HG03342 (cell line): ENCODE results near the gene UBAC2.

Experiments
- ATAC-seq: cut with Tn5 transposase; IDR thresholded peaks from one replicate; pipeline ENCODE4 v1.9.1; 2021; ENCODE audit warnings: mild to moderate bottlenecking, moderate library complexity; ENCODE audit not compliant: unreplicated experiment

Gene UBAC2

DNA sequence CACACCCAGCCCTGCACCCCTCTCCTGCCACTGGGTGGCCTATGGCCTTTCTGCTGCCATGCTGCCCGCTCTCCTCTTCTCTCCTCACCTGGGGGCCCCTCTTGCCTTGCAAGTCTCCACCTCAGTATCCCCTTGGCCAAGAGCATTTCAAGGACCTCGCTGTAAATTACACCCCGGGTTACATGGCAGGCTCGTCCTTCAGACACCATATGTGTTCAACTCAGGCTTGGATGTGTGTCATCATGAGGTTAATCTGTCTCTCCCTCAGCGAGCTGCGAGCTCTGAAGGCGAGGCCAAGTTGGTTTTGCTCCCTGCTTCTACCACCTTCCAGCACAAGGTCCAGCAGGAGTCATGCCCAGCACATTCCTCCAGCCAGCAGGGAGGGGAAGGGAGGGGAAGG is 225.8 kb downstream of the UBAC2 start:
- ATAC-seq, result no peak

- no peak for ATAC-seq
Measured at GRCh38 chr13:99429670-99430069, 229.0 kb downstream of the UBAC2 start.

DNA sequence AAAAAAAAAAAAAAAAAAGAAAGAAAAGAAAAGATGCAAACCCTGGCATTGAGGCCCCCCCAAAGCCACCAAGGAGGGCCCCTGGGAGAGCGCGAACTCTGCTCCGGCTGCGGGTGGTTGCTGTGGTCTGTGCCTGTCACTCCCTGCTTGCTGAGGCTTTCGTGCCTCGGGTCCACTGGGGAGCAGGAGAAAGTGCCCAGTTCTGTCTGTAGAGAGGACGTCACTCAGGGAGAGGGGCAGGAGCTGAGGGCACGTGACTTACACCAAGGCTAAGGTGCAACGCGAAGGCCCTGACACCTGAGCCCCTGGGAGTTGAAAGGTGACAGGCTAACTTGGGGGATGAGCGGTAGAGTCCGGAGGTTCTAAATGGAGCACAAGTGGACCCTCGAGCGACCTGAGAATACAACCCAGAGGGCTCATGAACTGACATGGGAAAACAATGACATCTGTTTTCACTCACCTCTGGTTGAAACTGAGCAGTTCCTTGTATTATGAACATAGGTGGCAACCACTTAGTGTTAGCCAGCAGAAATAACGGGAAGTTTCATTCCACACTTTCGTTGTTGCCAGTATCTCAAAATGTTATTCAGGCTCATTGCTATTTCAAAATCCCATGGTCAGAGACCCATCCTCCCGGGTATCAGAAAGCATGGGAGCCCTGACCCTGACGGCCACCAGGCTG is 231.4 kb downstream of the UBAC2 start:
- peak; percentile 26 for ATAC-seq

DNA sequence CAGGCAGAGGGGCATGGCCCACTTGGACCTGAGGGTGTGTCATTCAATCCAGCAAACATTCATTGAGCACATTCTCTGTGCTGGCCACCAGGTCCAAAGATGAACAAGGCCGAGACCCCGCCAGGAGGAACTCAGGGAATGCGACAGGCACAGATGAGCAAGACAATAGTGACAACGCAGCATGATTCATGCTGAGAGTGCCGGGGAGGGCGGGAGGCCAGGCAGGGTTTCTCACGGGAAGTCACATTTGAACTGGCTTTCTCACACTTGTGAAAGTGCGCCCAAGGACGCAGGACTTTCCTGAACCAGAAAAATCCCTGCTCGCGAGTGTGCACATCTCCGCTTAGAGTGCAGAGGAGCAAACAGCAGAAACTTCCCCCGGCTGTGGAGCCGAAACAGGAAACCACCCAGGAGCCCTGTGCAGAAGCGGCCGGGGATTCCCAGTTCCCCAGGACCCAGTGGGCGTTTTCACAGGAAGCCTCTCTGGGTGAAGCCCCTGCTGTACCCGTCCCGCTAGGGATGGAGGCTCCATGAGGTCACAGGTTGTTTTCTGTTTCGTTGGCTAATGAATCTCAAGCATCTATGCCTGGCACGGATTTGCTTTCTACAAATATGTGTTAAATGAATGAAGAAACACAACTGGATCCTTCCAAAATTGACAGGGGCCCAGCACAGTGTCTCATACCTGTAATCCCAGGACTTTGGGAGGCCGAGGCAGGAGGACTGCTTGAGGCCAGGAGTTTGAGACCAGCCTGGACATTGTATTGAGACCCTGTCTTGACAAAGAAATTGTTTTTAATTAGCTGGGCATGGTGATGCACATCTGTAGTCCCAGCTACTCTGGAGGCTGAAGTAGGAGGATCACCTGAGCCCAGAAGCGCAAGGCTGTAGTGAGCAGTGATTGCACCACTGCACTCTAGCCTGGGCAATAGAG is 232.2 kb downstream of the UBAC2 start:
- peak; percentile 54 for ATAC-seq

DNA sequence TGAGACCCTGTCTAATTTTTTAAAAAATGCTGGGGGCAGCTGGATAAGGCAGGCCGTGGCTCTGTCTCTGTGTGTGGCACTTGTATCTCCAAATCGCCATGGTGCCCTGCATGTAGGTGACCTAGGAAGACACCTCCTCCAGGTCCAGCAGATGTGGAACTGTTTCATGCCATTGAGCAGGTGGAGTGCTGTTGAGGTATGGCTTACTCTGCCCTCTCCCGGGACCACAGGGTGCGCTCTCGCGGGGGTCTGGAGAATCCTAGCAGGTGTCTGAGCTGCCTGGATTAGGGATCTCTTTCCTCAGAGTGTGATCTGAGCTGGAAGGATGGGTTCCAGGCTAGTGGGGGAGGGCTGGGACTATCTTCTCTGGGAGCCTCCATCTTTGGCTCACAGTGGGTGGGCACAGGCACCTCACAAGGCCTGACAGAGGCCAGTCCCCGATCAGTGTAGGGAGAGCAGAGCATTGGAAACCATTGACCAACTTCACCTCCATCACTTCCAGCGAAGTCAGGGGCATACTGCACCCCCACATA is 233.0 kb downstream of the UBAC2 start:
- no peak for ATAC-seq

GRCh38 chr13:99434258-99434788 is 233.7 kb downstream of the UBAC2 start:
- ATAC-seq, result no peak

- ATAC-seq, result no peak
Measured at GRCh38 chr13:99435116-99435515, 234.5 kb downstream of the UBAC2 start.

DNA sequence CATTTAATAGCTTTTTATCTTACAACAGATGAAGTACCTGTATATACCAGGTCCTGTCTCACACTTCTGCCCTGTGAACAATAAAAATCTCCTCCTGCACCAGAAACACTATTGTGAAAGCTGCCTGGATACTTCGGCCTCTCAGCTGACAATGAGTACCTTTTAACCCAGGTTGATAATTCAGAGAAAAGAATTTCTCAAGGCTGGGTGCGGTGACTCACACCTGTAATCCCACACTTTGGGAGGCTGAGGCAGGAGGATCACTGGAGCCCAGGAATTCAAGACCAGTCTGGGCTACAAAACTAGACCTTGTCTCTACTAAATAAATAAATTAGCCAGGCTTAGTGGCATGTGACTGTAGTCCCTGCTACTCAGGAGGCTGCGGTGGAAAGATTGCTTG is 235.3 kb downstream of the UBAC2 start:
- ATAC-seq, result no peak
